NCI-H2196 treated with DMSO at 0.1 percent for 48 hours (cell line): Measurements from ENCODE around the gene SSBP3.
"Not testable (repeated sequence)": the region's sequence is repeated elsewhere in the genome, so short reads cannot be mapped to it uniquely, and the experiment has no call there.

Experiments used
- DNase-seq: peaks from one replicate; lab custom pipeline; 2025; ENCODE audit not compliant: unreplicated experiment; lab: John Stamatoyannopoulos, UW

The SSBP3 gene

DNA sequence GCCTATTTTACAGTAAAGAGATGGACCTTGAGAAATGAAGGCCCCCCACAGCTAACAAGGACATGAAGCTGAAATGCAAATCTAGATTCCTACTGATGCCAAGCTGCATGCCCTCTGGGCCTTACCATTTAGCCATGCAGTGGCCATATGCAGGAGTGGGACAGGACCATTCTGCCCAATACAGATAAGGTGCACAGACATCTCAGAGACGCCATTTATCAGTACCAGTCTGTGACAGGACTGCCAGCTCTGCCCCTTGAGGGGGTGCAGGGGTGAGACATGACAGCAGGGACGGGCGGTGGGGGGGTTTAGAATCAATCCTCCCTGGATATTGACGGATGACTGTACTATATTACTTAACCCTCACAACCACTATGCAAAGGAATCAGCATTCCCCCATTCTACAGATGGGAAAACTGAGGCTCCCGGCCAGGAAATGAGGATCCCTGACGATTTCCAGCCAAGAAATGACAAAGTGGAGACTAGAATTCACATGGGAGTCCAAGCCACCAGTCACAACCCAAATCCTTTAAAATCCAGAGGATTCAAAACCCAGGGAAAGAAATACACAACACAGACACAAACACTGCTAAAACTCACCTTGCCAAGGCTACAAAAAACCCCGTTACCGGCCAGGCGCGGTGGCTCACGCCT lies 10.8 kb downstream of the SSBP3 start:
- DNase-seq: no peak

DNA sequence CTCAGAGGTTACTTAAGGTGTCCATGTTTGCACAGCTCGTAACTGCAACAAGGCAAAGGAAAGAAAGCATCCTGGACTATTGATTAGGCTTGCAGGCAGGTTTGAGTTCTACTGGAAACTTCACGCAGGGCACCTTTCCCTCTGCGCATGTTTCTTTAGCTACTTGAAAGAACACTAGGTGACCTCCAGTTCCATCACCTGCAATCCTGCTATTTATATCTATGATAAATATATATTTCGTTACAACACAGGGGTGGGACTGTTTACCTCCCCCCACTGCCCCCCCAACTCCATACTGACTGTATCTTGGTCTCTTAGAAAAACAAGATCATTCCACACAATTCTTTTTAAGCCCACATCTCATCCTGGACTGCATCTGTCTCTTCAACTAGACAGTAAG lies 12.1 kb downstream of the SSBP3 start:
- DNase-seq: no peak

DNA sequence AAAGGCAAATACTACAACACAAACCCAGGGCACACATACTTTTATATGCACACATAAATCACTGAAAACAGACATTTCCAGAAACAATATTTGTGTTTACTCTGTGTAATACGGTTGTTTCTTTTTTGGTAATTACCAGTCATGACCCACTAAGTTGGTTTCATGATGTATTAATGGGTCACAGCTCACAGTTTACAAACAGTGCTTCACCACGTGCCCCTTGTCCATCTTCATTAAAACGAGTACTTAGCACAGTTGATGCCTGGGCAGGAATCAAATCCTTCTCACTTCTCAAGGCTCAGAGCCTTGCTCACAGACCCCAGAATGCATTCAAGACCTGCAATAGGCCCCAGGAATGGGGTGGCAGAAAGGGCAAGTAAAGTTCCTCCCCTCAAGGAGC lies 13.8 kb downstream of the SSBP3 start:
- DNase-seq: no peak

DNA sequence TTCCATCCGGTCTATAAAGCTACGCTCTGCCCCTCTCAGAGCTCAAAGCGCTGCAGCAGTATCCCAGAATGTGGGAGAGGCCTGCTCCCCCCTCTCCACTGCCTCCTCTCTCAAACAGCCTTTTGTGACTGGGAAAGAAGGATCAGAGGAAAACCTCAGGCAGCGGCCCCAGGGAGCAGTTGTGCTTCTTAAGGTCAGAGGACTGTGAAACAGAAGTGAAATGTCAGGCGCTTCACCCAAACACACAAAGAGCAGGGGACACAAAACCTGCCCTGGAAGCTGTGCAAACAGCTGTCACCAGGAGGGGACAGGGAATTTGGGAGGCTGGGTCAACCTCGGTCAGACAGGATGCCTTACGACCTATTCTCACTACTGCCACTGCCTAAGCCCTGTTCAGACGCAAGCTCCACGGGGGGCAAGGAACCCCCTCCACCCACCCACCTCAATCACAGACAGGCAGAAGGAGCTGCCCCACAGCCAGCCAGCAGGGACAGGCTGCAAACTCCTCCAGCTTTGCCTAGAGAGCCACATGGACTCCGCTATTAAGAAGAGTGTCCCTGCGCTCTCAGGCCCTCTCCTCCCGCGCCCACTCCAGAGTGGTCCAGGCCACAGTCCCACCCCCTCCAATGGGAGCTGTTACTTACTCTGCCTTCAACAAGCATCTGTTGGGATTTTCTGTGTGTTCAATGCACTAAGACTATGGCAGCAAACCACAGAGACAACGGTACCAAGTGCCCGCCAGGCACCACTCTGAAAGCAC lies 14.6 kb downstream of the SSBP3 start:
- DNase-seq: no peak

DNA sequence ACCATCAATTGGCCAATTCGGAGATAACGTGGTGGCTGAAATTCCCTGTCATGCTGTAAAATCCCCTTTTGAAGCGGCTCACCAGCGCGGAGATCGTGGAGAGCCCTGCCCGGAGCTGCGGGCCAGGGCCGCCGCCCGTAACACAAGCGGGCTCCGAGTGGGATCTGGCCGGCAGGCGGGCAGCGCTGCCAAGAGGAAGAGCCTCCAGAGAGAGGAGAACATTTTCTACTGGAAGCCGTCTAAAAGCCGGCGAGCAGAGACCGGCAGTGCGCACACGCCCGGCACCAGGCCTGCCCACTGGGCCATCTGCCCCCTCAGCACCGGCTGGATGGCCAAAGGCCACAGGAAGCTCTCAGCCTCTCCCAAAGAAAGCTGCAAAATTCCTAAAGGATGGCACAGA lies 15.5 kb downstream of the SSBP3 start:
- no peak for DNase-seq

DNA sequence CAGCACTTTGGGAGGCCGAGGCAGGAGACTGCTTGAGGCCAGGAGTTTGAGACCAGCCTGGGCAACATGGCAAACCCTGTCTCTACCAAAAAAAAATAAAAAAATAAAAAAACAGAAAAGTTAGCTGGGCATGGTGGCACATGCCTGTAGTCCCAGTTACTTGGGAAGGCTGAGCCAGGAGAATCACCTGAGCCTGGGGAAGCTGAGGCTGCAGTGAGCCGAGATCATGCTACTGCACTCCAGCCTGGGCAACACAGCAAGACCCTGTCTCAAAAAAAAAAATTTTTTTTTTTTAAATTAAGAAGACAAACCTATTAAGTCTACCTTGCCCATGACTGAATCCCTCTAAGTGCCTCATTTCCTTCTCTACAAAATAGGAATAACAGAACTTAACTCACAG lies 16.6 kb downstream of the SSBP3 start:
- not testable (repeated sequence) for DNase-seq

DNA sequence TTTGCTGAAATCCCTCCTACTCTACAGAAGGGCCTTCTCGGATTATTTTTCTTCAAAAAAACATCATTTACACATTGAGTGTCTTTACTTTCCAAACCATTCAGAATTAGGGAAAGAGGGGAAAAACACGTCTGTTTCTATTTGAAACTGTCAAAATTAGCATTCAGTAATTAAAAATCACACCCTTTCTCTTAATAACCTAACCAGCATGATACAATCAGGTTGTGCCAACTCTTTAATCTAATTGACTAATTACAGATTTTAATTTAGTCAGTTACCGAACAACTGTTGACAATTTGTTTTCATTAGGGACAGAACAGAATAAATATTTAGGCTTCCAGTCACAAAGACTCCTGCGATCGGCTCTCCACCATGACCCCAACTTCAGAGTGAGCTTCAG lies 18.8 kb downstream of the SSBP3 start:
- no peak for DNase-seq

DNA sequence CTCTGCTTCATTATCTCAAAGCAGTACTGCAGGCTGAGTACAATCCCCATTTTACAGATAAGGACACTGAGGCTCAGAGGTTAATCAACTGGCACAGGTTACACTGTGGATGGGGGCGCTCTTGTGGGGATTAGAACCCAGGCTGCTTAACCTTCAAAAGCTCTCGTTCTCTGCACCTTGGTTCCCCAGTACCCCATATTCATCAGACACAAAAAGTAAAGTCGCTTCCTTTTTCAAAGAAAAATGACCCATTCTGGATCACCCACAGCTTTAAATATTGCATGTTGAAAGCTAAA lies 20.5 kb downstream of the SSBP3 start:
- no peak for DNase-seq

DNA sequence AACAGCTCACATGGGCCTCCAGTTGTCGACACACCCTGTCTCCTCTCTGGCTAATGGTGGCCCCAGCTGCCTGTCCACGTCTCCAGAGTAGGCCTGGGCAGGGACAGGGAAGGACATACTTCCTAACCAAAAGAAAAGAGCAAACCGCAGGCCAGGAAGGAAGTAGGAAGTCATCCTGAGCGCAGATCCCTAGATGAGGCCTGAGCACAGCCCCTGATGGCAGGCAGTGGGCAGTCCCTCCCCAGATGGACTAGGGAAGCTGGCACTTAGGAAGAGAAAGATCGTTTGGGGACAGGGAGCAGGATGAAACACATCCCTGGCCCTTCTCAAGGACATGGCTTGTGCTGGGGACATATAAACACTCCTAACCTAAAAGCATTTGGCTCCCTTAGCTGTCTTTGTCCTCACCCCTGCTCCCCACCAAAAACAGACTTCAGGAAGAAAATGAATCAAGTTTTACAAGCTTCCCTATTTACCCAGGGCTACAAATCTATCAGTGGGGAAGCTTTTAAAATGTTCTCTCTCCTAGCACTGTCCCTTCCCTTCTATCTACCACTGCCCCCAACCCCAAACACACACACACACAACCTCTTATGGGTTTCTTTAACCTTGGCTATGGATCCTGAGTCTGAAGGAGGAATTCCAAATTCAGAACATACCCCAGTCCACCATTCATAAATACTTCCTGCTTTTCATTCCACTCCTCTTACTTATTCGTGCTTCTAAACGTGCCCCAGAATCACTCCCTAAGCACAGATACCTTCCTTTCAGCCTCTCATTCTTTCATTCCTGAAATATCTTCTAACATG lies 21.1 kb downstream of the SSBP3 start:
- DNase-seq: no peak

DNA sequence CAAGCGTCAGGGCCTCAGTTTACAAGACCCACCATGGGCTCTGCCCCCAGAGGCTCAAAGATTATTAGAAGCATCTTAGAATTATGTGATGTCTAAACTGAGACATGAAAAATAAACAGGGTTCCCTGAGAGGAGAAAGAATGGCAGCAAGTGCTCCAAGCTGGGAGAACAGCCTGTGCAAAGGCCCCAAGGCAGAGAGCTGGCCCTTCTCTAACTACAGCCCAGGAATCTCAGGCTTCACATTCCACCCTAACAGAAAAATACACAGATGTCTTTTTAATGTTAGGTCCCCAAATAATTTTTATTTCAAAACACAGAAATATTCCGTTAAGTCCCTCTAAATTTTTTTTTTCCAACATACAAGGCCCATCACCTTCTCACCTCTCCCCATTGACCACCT lies 21.7 kb downstream of the SSBP3 start:
- DNase-seq: no peak

DNA sequence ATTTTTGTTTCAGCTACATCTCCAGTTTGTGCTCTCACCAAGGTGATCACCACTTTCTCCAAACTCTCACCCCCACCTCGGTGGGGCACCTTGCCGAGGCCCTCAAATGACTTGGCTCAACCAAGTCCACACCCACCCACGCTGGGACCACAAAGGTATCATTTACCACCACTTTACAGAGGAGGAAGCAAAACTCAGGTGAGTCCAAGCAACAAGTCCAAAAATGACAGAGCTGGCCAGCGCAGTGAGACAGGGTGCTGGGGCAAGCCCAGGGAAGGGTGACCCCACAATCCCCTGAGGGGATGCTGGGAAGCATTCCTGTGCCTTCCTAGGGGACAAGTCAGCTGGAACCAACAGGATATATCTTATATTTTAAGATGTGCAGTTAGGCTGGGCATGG lies 24.7 kb downstream of the SSBP3 start:
- no peak for DNase-seq

DNA sequence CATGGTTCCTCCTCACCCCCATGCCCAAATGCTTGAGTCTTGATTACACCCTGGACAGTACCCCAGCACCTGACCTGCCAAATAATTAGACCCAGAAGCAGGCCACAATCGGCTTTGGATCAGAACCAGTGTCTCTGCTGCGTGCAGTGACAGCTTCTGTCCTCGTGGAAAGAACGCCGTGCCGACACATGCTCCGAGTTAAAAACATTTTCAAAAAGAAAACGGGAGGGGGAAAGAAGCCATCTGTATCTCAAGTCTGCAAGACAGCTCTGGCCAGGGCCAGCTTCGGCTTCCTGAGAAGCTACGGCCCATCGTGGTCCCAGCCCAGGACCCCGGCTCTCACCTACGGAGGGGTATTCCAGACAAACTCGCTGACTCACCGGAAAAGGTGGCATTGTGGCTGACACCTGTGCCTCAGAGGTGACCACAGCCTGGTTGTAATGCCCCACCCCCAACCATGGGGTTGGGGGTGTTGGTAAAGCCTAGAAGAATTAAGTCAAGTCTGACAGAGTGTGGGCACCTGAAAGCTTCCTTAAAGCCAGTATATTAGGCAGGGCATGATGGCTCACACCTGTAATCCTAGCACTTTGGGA lies 25.8 kb downstream of the SSBP3 start:
- no peak for DNase-seq

DNA sequence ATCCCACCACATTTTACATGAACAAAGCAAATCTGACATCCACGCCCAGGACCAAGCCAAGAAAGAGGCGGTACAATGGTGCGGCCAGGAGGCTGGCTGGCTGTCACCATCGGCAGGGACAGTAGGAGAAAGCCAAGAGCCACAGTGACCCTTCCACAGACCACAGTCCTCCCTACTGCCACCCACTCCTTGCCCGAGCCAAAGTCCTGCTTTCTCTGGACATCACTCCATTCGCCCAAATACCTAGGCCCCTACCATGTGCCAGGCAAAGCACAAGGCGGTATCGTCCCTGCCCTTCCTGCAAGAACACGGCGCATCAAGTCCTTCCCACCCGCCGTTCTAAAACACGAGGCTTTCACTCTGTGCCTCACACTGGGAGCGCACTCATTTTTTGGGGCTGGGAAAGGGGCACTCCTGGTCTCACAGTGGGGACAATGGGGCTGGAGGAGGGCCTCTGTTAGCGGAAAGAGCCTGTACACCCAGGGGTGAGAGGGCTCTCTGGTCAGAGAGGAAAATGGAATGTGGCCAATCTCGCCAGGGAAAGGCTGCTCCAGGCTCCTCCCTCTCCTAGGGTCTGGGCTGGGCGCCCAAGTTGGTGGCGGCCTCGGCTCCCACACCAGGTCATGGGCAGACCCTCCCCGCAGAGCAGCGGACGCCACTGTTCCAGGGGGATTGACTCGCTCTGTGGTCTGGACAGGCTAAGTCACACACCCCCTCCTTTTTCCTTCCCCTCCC lies 26.5 kb downstream of the SSBP3 start:
- DNase-seq: no peak

DNA sequence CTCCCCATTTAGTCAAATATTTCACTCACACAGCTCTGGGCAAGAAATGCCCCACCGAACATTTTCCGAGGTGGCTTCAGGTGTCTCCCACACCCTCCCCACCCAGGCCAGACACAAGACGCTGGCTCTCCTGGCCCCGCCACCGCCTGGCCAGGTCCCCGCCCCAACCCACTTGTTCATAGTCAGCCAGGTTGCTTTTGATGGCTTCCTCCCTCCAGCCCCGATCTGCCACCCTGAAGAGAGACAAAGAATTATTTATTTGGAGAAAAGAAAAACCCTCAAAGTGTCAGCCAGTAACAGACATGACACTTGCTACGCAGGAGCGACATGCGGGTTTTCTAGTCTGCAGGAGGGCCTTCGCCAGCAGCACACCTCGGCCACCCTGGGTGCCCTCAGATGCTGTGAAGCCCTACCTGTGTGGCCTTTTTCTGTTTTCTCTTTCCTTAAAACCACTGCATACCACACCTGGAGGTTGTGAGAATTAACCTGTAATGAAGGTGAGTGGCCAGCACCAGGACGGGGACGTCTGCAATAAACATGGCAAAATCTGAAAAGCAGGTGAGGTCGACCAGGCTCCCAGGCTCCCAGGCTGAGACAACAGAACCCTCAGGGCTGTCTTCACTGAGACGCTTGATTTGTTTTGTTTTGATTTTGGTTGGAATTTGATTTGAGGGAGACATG lies 27.2 kb downstream of the SSBP3 start:
- no peak for DNase-seq

DNA sequence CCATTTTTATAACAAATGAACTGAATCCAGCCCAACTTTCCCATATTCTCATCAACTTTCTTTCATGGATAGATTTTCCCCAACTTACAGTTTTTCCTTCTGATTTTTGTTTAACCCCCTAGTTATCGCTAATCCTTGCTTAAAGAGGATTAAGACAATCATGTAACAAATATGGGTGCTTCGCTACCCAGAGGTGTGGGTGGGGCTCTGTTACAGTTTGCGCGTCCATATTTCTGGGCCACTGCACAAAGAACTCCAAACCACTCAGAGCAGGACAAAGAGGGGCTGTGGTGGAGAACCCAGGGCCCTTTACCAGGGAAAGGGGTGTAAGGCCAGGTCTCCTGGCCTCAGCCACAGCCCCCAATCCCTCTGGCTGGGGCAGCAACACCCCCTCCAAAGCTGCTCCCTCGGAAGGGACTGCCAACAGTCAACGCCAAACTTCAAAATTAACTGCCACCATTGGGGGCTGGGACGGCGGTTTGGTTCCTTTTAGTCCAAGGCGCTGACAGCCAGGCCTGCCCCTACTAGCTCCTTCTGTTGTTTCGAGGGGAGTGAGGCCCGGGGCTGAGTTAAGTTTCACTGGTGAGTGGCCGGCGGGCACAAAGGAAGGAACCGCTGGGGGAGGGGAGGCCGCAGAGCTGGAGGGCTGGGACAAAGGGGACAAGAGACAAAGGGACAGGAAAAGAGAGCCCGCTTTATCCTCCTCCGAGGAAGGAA lies 27.9 kb downstream of the SSBP3 start:
- DNase-seq: no peak

DNA sequence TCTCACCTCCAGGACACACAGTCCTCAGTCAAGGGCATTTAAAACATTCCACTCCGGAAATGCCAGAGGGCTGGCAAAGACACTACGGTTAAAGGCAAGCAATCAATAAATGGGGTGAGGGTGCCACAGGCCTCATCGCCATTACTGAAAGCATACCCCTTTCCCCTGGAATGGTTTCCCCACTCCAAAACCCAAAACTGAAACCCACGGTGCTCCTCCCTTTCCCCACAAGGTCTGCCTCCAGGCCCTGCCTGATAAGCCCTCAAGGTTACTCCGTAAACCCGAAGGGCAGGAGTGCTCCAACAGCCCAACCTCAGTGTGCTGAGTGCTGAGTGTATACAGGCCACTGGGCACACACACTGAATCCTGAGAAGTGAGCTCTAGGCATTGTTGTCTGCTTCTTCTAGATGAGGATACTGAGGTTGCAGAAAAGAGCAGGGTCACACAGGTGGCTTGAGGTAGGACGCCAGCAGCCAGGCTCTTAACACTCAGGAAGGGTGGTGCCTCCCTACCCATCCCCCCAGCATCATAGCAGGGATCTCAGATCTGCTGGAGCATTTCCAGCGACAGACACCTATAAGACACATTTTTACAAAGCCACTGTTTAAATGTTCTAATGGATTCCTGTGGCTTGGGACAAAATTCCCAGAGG lies 29.0 kb downstream of the SSBP3 start:
- DNase-seq: no peak

DNA sequence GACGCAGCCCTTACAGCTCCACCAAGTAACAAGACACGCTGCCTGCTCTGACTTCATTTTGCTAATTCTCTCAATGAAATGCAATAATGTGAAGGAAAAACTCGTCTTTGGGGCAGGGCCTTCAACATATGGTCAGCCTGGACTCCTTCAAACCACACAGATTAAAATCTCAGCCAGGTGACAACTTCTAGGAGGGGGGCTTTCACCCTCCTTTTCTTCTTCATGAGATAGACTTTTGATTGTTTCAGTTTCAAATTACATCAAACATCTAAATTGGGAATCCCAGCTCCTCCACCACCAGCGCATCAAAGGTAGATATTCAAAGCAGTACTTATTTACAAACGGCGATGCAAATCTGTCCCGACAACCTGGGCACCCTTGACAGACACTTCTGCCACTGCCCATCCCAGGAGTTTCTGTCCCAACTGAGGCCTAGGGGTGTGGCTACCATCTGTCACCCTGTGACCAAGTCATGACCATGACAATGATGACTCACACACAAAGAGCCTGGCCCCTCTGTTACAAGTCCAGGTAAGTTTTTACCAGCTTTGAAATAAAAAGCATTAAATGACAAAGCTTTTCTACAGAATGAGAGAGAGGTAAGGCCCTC lies 29.7 kb downstream of the SSBP3 start:
- no peak for DNase-seq

DNA sequence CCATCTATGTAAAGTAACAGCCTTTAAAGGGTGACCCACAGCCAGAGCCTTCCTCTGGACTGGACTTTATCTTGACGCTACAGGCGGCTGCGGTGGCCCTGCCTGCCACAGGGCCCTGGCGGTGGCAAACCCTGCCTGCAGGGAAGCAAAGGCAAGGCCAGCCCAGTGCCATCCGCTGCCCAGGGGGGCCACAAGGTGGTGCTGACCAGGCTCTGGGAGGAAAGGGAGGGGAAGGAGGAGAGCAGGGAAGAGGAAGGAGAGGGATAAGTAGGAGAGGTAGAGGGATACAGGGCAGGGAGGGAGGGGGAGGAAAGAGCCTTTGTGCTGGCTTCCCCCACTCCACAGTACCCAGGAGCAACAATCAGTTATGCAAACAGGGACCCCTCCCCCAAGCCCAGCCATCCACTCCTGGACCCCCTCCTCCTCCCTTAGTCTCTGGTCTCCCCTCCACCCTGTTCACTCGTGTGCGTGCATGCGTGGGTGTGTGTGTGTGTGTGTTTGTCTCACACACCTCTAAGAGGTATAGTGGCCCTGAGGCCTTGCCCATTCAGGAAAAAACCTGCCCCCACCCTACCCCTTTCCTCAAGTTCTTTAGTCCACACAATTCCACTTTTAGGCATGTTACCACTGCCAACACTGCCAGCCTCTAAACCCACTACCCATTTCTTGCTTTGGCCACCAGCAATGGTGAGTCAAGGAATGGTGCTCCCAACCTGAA lies 30.3 kb downstream of the SSBP3 start:
- DNase-seq: no peak
